ENCODE measurements around the gene OR6K3. TPM values are rescaled to one million over a fixed set of nuclear protein-coding genes. Genes with fewer than 3 reads are reported as not detected.
"Not testable (repeated sequence)": the region's sequence is repeated elsewhere in the genome, so short reads cannot be mapped to it uniquely, and the experiment has no call there.

OR6K3 gene
- total RNA-seq = not detected
- long read RNA-seq = 0 reads

GRCh38 chr1:158720620-158721019 lies at the start of gene OR6K3:
TSS of gene OR6K3 (minus strand) at chr1:158720720. CDS start at chr1:158718115, 2,605 bp downstream.
- no peak for DNase-seq (ENCODE audit: low spot score)

- DNase-seq (ENCODE audit: low spot score) = no peak
These were observed 33.9 kb upstream of the OR6K3 start, which contains the start of gene OR6K6 for GRCh38 chr1:158754420-158754819. TSS of gene OR6K6 (plus strand) at chr1:158754720. CDS start at chr1:158754888, 168 bp downstream.

- DNase-seq (ENCODE audit: low spot score) = no peak
These were observed 31.7 kb upstream of the OR6K3 start for GRCh38 chr1:158752155-158752712.

- DNase-seq (ENCODE audit: low spot score) = no peak
These were observed 15.3 kb upstream of the OR6K3 start for GRCh38 chr1:158735848-158736247.

GRCh38 chr1:158732524-158732923 lies 12.0 kb upstream of the OR6K3 start:
- no peak for DNase-seq (ENCODE audit: low spot score)

- DNase-seq (ENCODE audit: low spot score) = no peak
These were observed 11.2 kb upstream of the OR6K3 start for GRCh38 chr1:158731707-158732106.

GRCh38 chr1:158730453-158730852 lies 9.9 kb upstream of the OR6K3 start:
- DNase-seq (ENCODE audit: low spot score) = no peak

- DNase-seq (ENCODE audit: low spot score) = no peak
These were observed 8.1 kb upstream of the OR6K3 start for GRCh38 chr1:158728510-158729225.

- DNase-seq (ENCODE audit: low spot score) = no peak
These were observed 3.9 kb upstream of the OR6K3 start for GRCh38 chr1:158724442-158724841.

- DNase-seq (ENCODE audit: low spot score) = no peak
These were observed 856 bp downstream of the OR6K3 start for GRCh38 chr1:158719664-158720063.

- DNase-seq (ENCODE audit: low spot score) = no peak
These were observed 3.2 kb downstream of the OR6K3 start for GRCh38 chr1:158717344-158717743.

GRCh38 chr1:158716335-158716734 lies 4.2 kb downstream of the OR6K3 start:
- DNase-seq (ENCODE audit: low spot score) = no peak

- DNase-seq (ENCODE audit: low spot score) = no peak
These were observed 5.8 kb downstream of the OR6K3 start for GRCh38 chr1:158714754-158715153.

- DNase-seq (ENCODE audit: low spot score) = no peak
These were observed 9.4 kb downstream of the OR6K3 start for GRCh38 chr1:158711098-158711497.

GRCh38 chr1:158706096-158706495 lies 14.4 kb downstream of the OR6K3 start:
- DNase-seq (ENCODE audit: low spot score) = no peak

- DNase-seq (ENCODE audit: low spot score) = no peak
These were observed 20.0 kb downstream of the OR6K3 start, which contains the start of gene OR6K2 for GRCh38 chr1:158700552-158700951. TSS of gene OR6K2 (minus strand) at chr1:158700652. CDS start at chr1:158700652, 0 bp downstream.

GRCh38 chr1:158694596-158694995 lies 25.9 kb downstream of the OR6K3 start:
- DNase-seq (ENCODE audit: low spot score) = no peak

GRCh38 chr1:158692356-158692755 lies 28.2 kb downstream of the OR6K3 start:
- no peak for DNase-seq (ENCODE audit: low spot score)

- DNase-seq (ENCODE audit: low spot score) = no peak
These were observed 28.6 kb downstream of the OR6K3 start for GRCh38 chr1:158691907-158692306.

GRCh38 chr1:158691149-158691548 lies 29.4 kb downstream of the OR6K3 start:
- DNase-seq (ENCODE audit: low spot score) = not testable (repeated sequence)

- DNase-seq (ENCODE audit: low spot score) = no peak
These were observed 30.6 kb downstream of the OR6K3 start for GRCh38 chr1:158689875-158690274.

- DNase-seq (ENCODE audit: low spot score) = no peak
These were observed 31.4 kb downstream of the OR6K3 start for GRCh38 chr1:158689110-158689509.

- DNase-seq (ENCODE audit: low spot score) = not testable (repeated sequence)
These were observed 32.2 kb downstream of the OR6K3 start for GRCh38 chr1:158688343-158688742.
